ENCODE results near the gene GRAMD1A. TPM values are rescaled to one million over a fixed set of nuclear protein-coding genes. Genes with fewer than 3 reads are reported as not detected.

Gene GRAMD1A
- total and polyA plus RNA-seq, 9 of the 15 experiments (the other 6 are each of a cell fraction or from before 2014, with no cell fraction given): 1.4 to 63.8 (median 38.5) TPM

DNA sequence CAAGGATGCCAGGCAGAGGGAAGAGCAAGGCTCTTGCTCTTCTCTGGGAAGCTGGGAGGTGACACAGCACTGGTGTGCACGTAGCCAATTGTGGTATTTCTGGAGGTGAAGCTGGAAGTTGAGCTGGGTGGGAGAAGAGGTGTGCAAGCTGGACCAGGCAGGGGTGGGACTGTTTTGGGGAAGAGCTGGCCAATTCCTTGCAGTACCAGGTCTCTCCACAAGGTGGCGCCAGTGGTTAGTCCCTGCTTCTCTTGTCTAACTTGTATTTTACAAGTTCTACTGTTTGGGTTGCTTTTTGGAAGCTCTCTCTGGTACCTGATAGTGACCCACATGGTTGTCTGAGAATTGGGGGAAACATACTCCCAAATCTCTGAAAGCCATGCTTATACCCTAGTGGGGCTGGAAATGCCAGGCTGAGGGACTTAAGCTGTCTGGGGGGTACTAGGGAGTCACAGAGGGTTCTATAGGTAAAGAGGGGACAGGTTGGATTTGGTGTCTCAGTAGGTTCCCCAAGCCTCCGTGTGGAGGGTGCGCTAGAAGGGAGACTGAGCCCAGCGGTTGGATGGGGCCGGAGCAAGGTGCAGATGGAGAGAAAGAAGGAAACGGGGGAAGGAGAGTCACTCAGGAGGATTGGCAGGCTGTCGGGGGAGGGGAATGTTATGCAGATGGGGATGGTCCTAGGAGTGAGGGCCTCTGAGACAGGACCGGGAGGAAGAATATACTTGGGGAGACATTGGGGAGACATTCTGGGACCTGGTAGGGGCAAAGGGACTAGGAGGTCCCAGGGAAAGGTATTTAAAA is 44.4 kb downstream of the GRAMD1A start (continued):
- TF ChIP-seq ZNF445 (CRISPR knock-in tag; IDR thresholded peaks at IDR 0.05; ENCODE audit: low read depth) (no peak), NEUROD1 (IDR thresholded peaks at IDR 0.05; ENCODE audit: borderline replicate concordance, low read depth, low read length, partially characterized antibody) (no peak), ZNF699 (CRISPR knock-in tag; IDR thresholded peaks at IDR 0.05; ENCODE audit: insufficient replicate concordance) (no peak), NFRKB (IDR thresholded peaks at IDR 0.05; ENCODE audit: low read depth) (no peak), ZNF24 (IDR thresholded peaks at IDR 0.05) (no peak), MXI1 (IDR thresholded peaks at IDR 0.05; ENCODE audit: low read depth, low read length) (no peak), HDAC3 (IDR thresholded peaks at IDR 0.05; ENCODE audit: borderline replicate concordance, partially characterized antibody) (no peak), TAF1 (IDR thresholded peaks at IDR 0.05; ENCODE audit: control insufficient read depth, extremely low read depth, insufficient read depth, low read length, severe bottlenecking) (no peak), SNIP1 (IDR thresholded peaks at IDR 0.05; ENCODE audit: low read depth) (no peak), CHD4 (IDR thresholded peaks at IDR 0.05; ENCODE audit: insufficient read depth, insufficient replicate concordance, low read depth, low read length, poor library complexity, severe bottlenecking) (peak; percentile 59), MAZ (CRISPR knock-in tag; conservative IDR thresholded peaks at IDR 0.05 in 1 of 2, IDR thresholded peaks at IDR 0.05 in 1 of 2) (0 out of 4 replicates have a peak, but pooled peaks of 1 of the 2 experiments have one; percentile 40), ZNF431 (CRISPR knock-in tag; IDR thresholded peaks at IDR 0.05) (no peak), DIDO1 (tag; IDR thresholded peaks at IDR 0.05; ENCODE audit: low read depth) (no peak), TEAD2 (tag; IDR thresholded peaks at IDR 0.05) (no peak)
- TF ChIP-seq, protein P1, sequence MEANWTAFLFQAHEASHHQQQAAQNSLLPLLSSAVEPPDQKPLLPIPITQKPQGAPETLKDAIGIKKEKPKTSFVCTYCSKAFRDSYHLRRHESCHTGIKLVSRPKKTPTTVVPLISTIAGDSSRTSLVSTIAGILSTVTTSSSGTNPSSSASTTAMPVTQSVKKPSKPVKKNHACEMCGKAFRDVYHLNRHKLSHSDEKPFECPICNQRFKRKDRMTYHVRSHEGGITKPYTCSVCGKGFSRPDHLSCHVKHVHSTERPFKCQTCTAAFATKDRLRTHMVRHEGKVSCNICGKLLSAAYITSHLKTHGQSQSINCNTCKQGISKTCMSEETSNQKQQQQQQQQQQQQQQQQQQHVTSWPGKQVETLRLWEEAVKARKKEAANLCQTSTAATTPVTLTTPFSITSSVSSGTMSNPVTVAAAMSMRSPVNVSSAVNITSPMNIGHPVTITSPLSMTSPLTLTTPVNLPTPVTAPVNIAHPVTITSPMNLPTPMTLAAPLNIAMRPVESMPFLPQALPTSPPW (CRISPR knock-in tag; IDR thresholded peaks at IDR 0.05): no peak
- TF ChIP-seq, protein P2, sequence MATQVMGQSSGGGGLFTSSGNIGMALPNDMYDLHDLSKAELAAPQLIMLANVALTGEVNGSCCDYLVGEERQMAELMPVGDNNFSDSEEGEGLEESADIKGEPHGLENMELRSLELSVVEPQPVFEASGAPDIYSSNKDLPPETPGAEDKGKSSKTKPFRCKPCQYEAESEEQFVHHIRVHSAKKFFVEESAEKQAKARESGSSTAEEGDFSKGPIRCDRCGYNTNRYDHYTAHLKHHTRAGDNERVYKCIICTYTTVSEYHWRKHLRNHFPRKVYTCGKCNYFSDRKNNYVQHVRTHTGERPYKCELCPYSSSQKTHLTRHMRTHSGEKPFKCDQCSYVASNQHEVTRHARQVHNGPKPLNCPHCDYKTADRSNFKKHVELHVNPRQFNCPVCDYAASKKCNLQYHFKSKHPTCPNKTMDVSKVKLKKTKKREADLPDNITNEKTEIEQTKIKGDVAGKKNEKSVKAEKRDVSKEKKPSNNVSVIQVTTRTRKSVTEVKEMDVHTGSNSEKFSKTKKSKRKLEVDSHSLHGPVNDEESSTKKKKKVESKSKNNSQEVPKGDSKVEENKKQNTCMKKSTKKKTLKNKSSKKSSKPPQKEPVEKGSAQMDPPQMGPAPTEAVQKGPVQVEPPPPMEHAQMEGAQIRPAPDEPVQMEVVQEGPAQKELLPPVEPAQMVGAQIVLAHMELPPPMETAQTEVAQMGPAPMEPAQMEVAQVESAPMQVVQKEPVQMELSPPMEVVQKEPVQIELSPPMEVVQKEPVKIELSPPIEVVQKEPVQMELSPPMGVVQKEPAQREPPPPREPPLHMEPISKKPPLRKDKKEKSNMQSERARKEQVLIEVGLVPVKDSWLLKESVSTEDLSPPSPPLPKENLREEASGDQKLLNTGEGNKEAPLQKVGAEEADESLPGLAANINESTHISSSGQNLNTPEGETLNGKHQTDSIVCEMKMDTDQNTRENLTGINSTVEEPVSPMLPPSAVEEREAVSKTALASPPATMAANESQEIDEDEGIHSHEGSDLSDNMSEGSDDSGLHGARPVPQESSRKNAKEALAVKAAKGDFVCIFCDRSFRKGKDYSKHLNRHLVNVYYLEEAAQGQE (IDR thresholded peaks at IDR 0.05; ENCODE audit: borderline replicate concordance): peak; percentile 57; the same call in 1 of the 2 replicates
- TF ChIP-seq, protein P2 (CRISPR knock-in tag; IDR thresholded peaks at IDR 0.05; ENCODE audit: low read depth): no peak
- TF ChIP-seq, protein P3, sequence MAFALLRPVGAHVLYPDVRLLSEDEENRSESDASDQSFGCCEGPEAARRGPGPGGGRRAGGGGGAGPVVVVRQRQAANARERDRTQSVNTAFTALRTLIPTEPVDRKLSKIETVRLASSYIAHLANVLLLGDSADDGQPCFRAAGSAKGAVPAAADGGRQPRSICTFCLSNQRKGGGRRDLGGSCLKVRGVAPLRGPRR (CRISPR knock-in tag; IDR thresholded peaks at IDR 0.05): no peak
